Lower leg skin (tissue), 3 donors: ENCODE results near the gene NAT8L.

Experiments
- POLR2A ChIP-seq, 2 donors: fragments of 450-650 bp; IDR thresholded peaks; one replicate each; pipeline ENCODE4 v1.6.1; 2016 to 2017; ENCODE audit warnings: antibody characterized with exemption in 2 of 2, mild to moderate bottlenecking in 1 of 2, moderate library complexity in 1 of 2
- TF ChIP-seq, protein P1 (sequence below), 3 donors: fragments of 450-650 bp; IDR thresholded peaks; one replicate each; pipeline ENCODE4 v1.5.1; 2016; ENCODE audit warnings: antibody characterized with exemption in 3 of 3, mild to moderate bottlenecking in 3 of 3, moderate library complexity in 2 of 3

DNA sequence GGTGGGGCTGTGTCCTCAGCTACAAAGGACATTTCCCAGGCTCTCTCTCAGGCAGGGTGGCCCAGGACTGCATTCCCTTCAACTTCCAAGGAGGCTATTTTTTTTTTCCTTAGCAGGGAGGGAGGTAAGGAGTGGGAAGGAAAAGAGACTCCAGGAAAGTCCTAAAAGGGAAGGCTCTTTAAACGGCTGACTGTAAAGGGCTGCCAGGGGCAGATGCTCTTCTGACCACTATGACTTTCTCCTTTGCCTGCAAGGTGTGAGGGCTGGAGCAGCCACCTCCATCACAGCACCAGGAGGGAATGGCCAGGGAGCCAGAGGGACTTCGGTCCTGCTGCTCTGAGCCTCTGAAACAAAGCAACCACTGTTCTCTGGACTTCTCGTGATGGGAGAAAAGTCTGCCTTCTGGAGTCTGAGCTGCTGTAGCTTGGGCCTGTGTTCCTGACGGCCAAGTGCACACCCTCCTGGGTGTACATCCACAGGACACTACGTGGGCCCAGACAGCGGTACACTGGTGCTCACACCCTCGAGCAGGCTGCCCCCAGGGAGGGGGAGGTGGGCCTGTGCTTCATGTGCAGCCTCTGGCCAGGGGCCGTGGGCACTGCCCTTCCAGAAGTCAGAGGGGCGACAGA, 17.9 kb downstream of the NAT8L start:
- TF ChIP-seq, protein P1, sequence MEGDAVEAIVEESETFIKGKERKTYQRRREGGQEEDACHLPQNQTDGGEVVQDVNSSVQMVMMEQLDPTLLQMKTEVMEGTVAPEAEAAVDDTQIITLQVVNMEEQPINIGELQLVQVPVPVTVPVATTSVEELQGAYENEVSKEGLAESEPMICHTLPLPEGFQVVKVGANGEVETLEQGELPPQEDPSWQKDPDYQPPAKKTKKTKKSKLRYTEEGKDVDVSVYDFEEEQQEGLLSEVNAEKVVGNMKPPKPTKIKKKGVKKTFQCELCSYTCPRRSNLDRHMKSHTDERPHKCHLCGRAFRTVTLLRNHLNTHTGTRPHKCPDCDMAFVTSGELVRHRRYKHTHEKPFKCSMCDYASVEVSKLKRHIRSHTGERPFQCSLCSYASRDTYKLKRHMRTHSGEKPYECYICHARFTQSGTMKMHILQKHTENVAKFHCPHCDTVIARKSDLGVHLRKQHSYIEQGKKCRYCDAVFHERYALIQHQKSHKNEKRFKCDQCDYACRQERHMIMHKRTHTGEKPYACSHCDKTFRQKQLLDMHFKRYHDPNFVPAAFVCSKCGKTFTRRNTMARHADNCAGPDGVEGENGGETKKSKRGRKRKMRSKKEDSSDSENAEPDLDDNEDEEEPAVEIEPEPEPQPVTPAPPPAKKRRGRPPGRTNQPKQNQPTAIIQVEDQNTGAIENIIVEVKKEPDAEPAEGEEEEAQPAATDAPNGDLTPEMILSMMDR (IDR thresholded peaks at IDR 0.05) = no peak
- no peak for TF ChIP-seq POLR2A (IDR thresholded peaks at IDR 0.05)
